A549 (cell line): ENCODE results near the gene PPP3CB.

ENCODE experiments used
- HOXB13 ChIP-seq: fragments of 250-450 bp; sonication (Bioruptor Pico); IDR thresholded peaks from 2 replicates; pipeline ENCODE4 v1.5.0; 2020; ENCODE audit warnings: low read depth, mild to moderate bottlenecking, moderate library complexity
- KDM1A ChIP-seq: fragments of 200-600 bp; sonication (generic); IDR thresholded peaks from 2 replicates; pipeline ENCODE4 v1.6.1; 2016; ENCODE audit warnings: low read depth, mild to moderate bottlenecking
- POLR2A ChIP-seq: IDR thresholded peaks from 2 replicates; pipeline ENCODE4 v1.6.1; 2012; ENCODE audit warnings: mild to moderate bottlenecking, low read length
- RCOR1 ChIP-seq: fragments of 150-350 bp; IDR thresholded peaks from 2 replicates; pipeline ENCODE4 v1.6.1; 2014; ENCODE audit warnings: antibody characterized with exemption, low read length, low read depth
- SMC3 ChIP-seq: fragments of >200 bp; sonication (Bioruptor Twin); formaldehyde crosslinking; IDR thresholded peaks from 3 replicates; pipeline ENCODE4 v1.6.1; 2018; ENCODE audit warnings: inconsistent platforms
- TF ChIP-seq, protein P1 (sequence below): fragments of >200 bp; sonication (Bioruptor Twin); formaldehyde crosslinking; IDR thresholded peaks from 3 replicates; pipeline ENCODE4 v1.5.1; 2016

DNA sequence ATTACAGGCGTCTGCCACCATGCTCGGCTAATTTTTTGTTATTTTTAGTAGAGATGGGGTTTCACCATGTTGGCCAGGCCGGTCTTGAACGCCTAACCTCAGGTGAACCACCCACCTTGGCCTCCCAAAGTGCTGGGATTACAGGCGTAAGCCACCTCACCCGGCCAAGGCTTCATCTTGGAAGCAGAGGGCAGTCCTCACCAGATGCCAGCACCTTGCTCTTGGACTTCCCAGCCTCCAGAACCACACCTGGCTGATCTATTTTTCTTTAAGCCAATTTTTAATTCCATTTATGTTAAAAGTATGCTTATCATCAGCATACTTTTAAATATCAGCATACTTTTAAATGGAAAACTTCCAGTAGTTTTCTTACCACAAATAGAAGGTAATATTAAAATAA, 94.2 kb downstream of the PPP3CB start:
- TF ChIP-seq, protein P1, sequence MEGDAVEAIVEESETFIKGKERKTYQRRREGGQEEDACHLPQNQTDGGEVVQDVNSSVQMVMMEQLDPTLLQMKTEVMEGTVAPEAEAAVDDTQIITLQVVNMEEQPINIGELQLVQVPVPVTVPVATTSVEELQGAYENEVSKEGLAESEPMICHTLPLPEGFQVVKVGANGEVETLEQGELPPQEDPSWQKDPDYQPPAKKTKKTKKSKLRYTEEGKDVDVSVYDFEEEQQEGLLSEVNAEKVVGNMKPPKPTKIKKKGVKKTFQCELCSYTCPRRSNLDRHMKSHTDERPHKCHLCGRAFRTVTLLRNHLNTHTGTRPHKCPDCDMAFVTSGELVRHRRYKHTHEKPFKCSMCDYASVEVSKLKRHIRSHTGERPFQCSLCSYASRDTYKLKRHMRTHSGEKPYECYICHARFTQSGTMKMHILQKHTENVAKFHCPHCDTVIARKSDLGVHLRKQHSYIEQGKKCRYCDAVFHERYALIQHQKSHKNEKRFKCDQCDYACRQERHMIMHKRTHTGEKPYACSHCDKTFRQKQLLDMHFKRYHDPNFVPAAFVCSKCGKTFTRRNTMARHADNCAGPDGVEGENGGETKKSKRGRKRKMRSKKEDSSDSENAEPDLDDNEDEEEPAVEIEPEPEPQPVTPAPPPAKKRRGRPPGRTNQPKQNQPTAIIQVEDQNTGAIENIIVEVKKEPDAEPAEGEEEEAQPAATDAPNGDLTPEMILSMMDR: no peak
- no peak for TF ChIP-seq RCOR1
- no peak for TF ChIP-seq POLR2A
- TF ChIP-seq KDM1A: no peak
- TF ChIP-seq SMC3: no peak
- TF ChIP-seq HOXB13 (CRISPR knock-in tag): no peak
